Kidney epithelial cell (primary cell): ENCODE data around the gene SLIT1. TPM values are rescaled to one million over a fixed set of nuclear protein-coding genes. Genes with fewer than 3 reads are reported as not detected.
A peak's percentile ranks its signal among the peaks of the same experiment; 100 is the strongest.
"Not testable (repeated sequence)": the region's sequence is repeated elsewhere in the genome, so short reads cannot be mapped to it uniquely, and the experiment has no call there.

Experiments used
- DNase-seq: peaks from one replicate; pipeline ENCODE4 v3.0.0-alpha.2; 2010; ENCODE audit warnings: low read depth
- H3K27me3 ChIP-seq: 2 replicates; pipeline ENCODE4 v1.6.0; 2011; ENCODE audit warnings: low read length; ENCODE audit not compliant: control insufficient read depth, insufficient read depth
- H3K36me3 ChIP-seq: 2 replicates; pipeline ENCODE4 v1.5.1; 2011; ENCODE audit warnings: low read length; ENCODE audit not compliant: control insufficient read depth, insufficient read depth
- H3K4me3 ChIP-seq: 2 replicates; pipeline ENCODE4 v1.5.1; 2011; ENCODE audit warnings: low read depth, mild to moderate bottlenecking, control low read depth, low read length
- CTCF ChIP-seq: IDR thresholded peaks from 2 replicates; pipeline ENCODE4 v1.5.1; 2011; ENCODE audit warnings: mild to moderate bottlenecking, moderate library complexity, low read length, control low read depth, inconsistent platforms; ENCODE audit not compliant: insufficient read depth, poor library complexity, severe bottlenecking
- total RNA-seq: library from RNA; depleted of rRNA; stranded (reverse); fragments of >200 nt; gene quantifications from 2 replicates; pipeline ENCODE4 v1.2.3, GENCODE V29; 2015

Gene SLIT1
- total RNA-seq, 1 donor from 2014 or later: 0.17 TPM

GRCh38 chr10:97038688-97039087 lies 147.1 kb downstream of the SLIT1 start:
- Histone ChIP-seq H3K27me3 (peaks cover 9% of the 10 kb centered on the region), H3K36me3 (no peaks in the 10 kb centered on the region), H3K4me3 (no peak overlapping the region)
- no peak for DNase-seq
- TF ChIP-seq CTCF: no peak

- H3K4me3 ChIP-seq: no peak overlapping the region
- peak; percentile 84 for TF ChIP-seq CTCF
- no peaks in the 10 kb centered on the region for H3K36me3 ChIP-seq
- peaks cover 8% of the 10 kb centered on the region for H3K27me3 ChIP-seq
- no peak for DNase-seq
Observed at GRCh38 chr10:97037365-97038361, 148.1 kb downstream of the SLIT1 start.

GRCh38 chr10:97034958-97035769 lies 150.6 kb downstream of the SLIT1 start:
- DNase-seq: no peak
- no peak for TF ChIP-seq CTCF
- Histone ChIP-seq H3K4me3 (no peak overlapping the region), H3K27me3 (peaks cover 11% of the 10 kb centered on the region), H3K36me3 (no peaks in the 10 kb centered on the region)

- Histone ChIP-seq H3K4me3 (no peak overlapping the region), H3K36me3 (no peaks in the 10 kb centered on the region), H3K27me3 (peaks cover 11% of the 10 kb centered on the region)
- DNase-seq: no peak
- TF ChIP-seq CTCF: no peak
Observed at GRCh38 chr10:97034301-97034700, 151.5 kb downstream of the SLIT1 start.

GRCh38 chr10:97033841-97034240 lies 151.9 kb downstream of the SLIT1 start:
- not testable (repeated sequence) for H3K36me3 ChIP-seq
- H3K27me3 ChIP-seq: peaks cover 11% of the 10 kb centered on the region

GRCh38 chr10:97032624-97033023 lies 153.1 kb downstream of the SLIT1 start:
- no peaks in the 10 kb centered on the region for H3K36me3 ChIP-seq
- H3K27me3 ChIP-seq: peaks cover 7% of the 10 kb centered on the region
- H3K4me3 ChIP-seq: no peak overlapping the region
- no peak for DNase-seq
- TF ChIP-seq CTCF: no peak

More at GRCh38 chr10:97033841-97034240, 151.9 kb downstream of the SLIT1 start:
- not testable (repeated sequence) for DNase-seq, H3K4me3 ChIP-seq
